AG09309 (cell line): ENCODE data around the gene SIRT7.
A peak's percentile ranks its signal among the peaks of the same experiment; 100 is the strongest.

ENCODE experiments used
- DNase-seq: peaks from one replicate; pipeline ENCODE4 v3.0.0-alpha.2; 2010; ENCODE audit warnings: low read depth
- H3K4me3 ChIP-seq: 2 replicates; pipeline ENCODE4 v1.5.1; 2011; ENCODE audit warnings: mild to moderate bottlenecking, low read depth, low read length, moderate library complexity; ENCODE audit not compliant: control insufficient read depth
- CTCF ChIP-seq: IDR thresholded peaks from 2 replicates; pipeline ENCODE4 v1.5.1; 2011; ENCODE audit warnings: mild to moderate bottlenecking, low read depth, low read length, inconsistent platforms; ENCODE audit not compliant: insufficient read depth, control insufficient read depth; ENCODE audit errors: missing control alignments

Gene SIRT7

GRCh38 chr17:81911277-81911961, 6.6 kb downstream of the SIRT7 start, which contains the start of gene PCYT2:
PCYT2 (minus strand) TSS chr17:81911399; CDS start chr17:81911355, 44 bp downstream.
- peak; percentile 17 for DNase-seq
- peak within 1 kb of the TSS; percentile 87 for H3K4me3 ChIP-seq
- TF ChIP-seq CTCF, result no peak

- peak overlapping the region; percentile 87 for H3K4me3 ChIP-seq
- DNase-seq, result no peak
- TF ChIP-seq CTCF, result no peak
Measured at GRCh38 chr17:81910840-81911276, 7.1 kb downstream of the SIRT7 start.

DNA sequence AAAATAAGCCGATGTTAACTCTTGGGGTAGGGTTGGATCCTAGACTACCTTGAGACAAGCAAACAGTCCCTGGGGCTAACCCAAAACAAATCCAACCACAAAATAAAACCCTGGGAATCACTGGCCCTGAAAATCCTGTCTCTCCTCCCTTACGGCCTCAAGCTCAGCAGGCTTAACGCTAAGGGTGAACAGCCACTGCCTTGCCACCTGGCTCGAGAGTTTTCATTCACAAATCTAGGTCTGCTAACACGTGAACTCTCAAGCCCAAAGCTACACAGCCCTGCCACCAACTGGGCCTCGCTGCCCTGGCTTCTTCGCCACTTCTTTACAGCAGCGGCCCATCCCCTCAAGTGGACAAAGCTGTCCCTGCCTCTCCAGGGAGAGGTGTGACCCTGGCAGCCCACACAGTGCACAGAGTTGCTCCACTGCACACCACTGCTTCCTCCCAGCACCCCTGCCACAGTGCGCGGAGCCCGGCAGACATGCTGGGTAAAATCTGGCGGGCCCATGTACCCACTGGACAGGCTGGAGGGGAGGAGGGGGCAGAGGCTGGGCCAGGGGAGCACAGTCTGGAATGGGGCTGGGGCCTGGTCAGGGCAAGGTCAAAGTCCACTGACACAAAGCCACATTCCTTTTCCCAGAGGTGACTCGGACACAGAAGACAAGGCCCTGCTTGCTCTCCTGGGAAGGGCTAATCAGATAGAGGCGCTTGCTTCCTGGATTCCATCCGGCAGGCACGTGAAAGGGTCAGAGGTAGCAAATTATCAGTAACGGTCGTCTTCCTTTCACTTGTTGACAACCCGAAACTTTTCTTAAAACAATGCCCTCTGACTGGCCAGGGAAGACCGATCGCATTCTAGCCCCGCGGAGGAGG, 7.8 kb downstream of the SIRT7 start:
- no peak for DNase-seq
- H3K4me3 ChIP-seq, result peak overlapping the region; percentile 87
- no peak for TF ChIP-seq CTCF

GRCh38 chr17:81909231-81909630, 8.7 kb downstream of the SIRT7 start:
- no peak for TF ChIP-seq CTCF
- no peak overlapping the region for H3K4me3 ChIP-seq
- no peak for DNase-seq

GRCh38 chr17:81908793-81909192, 9.2 kb downstream of the SIRT7 start:
- no peak for DNase-seq
- no peak for TF ChIP-seq CTCF
- H3K4me3 ChIP-seq, result no peak overlapping the region

DNA sequence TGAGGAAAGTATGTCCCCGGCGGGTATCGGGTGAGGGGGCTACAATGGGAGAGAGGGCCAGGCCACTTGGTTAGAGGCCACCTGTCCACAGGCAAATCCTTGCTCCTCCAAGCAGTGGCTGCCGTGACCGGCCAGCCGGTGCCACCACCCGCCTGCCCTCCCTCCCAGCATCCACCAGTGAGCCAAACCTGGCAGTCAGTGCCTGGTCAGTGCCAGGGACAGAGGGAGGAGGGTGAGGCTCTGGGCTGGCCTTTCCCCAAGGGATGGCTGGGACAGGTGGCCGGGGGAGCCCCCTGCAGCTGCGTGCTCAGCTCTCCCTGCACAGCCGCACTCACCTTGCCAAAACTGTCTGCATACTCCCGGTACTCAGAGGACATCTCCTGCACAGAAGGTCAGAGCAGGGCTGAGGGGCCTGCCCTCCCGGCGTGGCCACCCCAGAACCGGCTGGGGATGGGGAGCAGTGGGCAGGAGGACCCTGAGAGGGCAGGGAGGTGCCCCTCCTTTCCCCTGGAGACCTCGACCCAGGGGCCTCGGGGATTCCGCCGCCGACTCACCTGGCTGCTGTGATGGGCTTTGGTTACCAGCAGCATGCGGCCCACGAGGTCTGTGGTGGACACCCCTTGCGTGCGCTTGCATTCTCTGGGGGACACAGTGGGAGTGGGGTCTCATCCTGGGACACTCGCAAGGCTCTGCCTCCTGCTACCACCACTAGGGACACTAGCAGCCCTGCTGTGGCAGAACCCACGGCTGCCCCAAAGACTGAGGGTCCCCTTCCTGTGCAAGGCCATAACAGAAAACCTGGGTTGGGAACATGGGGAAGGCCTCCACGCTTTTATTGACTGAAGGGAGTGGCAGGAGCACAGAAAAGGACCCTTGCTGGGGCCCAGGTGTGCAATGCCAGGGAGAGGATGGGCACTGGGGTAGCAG, 10.5 kb downstream of the SIRT7 start:
- TF ChIP-seq CTCF, result no peak
- DNase-seq, result no peak
- no peak overlapping the region for H3K4me3 ChIP-seq
